Peyer's patch (tissue), 4 donors: Measurements from ENCODE around the gene RYR1.

ENCODE experiments used
- POLR2A ChIP-seq, 2 donors: fragments of 450-650 bp; IDR thresholded peaks; one replicate each; pipeline ENCODE4 v1.5.1; 2017; ENCODE audit warnings: antibody characterized with exemption in 2 of 2, mild to moderate bottlenecking in 2 of 2, moderate library complexity in 2 of 2
- TF ChIP-seq, protein P1 (sequence below), 6 experiments: fragments of 450-650 bp in 4 of 6; fragments of 200-600 bp in 2 of 6; sonication (generic) in 1 of 6; IDR thresholded peaks; one replicate each; pipeline ENCODE4 v1.5.1; 2017 to 2019; ENCODE audit warnings: antibody characterized with exemption in 6 of 6, mild to moderate bottlenecking in 3 of 6, moderate library complexity in 1 of 6

DNA sequence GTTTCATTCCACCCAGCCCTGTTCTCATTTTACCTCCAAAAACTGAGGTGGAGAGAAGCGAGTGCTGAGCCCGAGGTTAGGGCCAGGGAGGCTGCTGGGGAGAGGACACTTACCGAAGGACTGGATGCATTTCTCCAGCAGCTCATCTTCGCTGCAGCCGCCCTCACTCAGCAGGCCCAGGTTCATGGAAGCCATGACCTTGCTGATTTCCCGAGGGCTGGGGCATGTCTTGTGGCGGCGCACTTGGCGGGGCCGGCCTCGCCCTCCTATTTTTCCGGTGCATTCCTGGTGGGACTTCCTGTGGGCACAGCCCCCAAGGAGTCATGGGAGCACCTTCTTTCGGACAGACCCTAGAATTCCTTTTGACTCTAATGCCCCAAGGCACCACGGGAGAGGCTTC, 11.6 kb upstream of the RYR1 start:
- TF ChIP-seq, protein P1, sequence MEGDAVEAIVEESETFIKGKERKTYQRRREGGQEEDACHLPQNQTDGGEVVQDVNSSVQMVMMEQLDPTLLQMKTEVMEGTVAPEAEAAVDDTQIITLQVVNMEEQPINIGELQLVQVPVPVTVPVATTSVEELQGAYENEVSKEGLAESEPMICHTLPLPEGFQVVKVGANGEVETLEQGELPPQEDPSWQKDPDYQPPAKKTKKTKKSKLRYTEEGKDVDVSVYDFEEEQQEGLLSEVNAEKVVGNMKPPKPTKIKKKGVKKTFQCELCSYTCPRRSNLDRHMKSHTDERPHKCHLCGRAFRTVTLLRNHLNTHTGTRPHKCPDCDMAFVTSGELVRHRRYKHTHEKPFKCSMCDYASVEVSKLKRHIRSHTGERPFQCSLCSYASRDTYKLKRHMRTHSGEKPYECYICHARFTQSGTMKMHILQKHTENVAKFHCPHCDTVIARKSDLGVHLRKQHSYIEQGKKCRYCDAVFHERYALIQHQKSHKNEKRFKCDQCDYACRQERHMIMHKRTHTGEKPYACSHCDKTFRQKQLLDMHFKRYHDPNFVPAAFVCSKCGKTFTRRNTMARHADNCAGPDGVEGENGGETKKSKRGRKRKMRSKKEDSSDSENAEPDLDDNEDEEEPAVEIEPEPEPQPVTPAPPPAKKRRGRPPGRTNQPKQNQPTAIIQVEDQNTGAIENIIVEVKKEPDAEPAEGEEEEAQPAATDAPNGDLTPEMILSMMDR (IDR thresholded peaks at IDR 0.05), result no peak
- TF ChIP-seq POLR2A (IDR thresholded peaks at IDR 0.05), result no peak
